Right atrium auricular region (tissue), 2 donors: ENCODE measurements around the gene ARRDC4. TPM values are rescaled to one million over a fixed set of nuclear protein-coding genes. Genes with fewer than 3 reads are reported as not detected.

ENCODE experiments used
- DNase-seq: peaks from one replicate; pipeline ENCODE4 v3.0.0-alpha.2; 2019; ENCODE audit warnings: low spot score
- H3K27ac ChIP-seq, 2 donors: fragments of 200-600 bp; sonication (generic); 1 replicate in 1 of 2; 2 replicates in 1 of 2; pipeline ENCODE4 v1.5.1; 2016 to 2019
- H3K27me3 ChIP-seq, 2 donors: fragments of 200-600 bp; sonication (generic); one replicate each; pipeline versions ENCODE4 v1.5.1 to v1.6.0; 2017 to 2019
- H3K36me3 ChIP-seq: fragments of 200-600 bp; sonication (generic); one replicate; pipeline ENCODE4 v1.5.1; 2016
- H3K4me1 ChIP-seq, 2 donors: fragments of 200-600 bp; sonication (generic); one replicate each; pipeline versions ENCODE4 v1.5.1 to v1.6.0; 2017 to 2019
- H3K4me3 ChIP-seq, 2 donors: fragments of 200-600 bp; sonication (generic); 1 replicate in 1 of 2; 2 replicates in 1 of 2; pipeline ENCODE4 v1.5.1; 2017 to 2019; ENCODE audit warnings: mild to moderate bottlenecking in 1 of 2, moderate library complexity in 1 of 2
- H3K9me3 ChIP-seq, 2 donors: fragments of 200-600 bp; sonication (generic); one replicate each; pipeline ENCODE4 v1.5.1; 2019
- total RNA-seq, 2 donors: library from RNA; depleted of rRNA; stranded (reverse); fragments of >200 nt; gene quantifications; one replicate each; pipeline ENCODE4 v1.1.0, GENCODE V29; 2016
- TF ChIP-seq, protein P1 (sequence below), 2 donors: fragments of 200-600 bp; sonication (generic); IDR thresholded peaks; one replicate each; pipeline ENCODE4 v1.5.1; 2019; ENCODE audit warnings: antibody characterized with exemption in 2 of 2

Gene ARRDC4
- total RNA-seq, 2 donors from 2014 or later: 17.2 to 34.9 TPM

DNA sequence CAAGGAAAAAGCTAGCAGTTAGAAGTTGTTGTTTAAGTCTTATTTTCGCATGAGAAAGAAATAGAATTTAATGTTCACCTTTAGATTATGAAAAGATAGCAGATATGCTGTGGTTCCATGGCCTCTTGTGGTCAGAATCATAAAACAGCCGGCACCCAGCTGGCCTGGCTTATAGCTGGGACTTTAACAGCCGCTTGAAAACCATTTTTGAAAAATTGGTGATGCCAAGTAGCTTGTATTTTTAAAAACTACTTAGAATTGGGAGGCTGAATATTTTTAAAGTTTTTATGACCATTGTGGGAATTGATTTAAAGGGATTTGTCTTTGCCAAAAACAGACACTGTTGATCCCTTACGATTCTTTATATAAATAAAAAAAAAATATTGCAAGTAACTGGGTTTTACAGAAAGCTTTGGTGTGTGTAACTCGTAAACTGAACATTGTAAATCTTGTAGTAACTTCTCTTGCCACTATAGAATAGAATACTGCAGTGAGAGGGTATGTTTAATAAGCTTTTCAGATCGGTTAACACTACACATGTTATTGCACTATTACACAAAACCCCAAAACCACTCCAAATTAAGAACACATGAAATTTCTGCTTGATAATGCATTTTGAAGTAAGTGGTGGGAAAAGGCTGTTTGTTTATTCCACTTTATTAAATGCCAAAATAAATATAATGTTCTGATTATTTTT lies 6.6 kb downstream of the ARRDC4 start:
- H3K36me3 ChIP-seq: peaks cover 63% of the 10 kb centered on the region
- TF ChIP-seq, protein P1, sequence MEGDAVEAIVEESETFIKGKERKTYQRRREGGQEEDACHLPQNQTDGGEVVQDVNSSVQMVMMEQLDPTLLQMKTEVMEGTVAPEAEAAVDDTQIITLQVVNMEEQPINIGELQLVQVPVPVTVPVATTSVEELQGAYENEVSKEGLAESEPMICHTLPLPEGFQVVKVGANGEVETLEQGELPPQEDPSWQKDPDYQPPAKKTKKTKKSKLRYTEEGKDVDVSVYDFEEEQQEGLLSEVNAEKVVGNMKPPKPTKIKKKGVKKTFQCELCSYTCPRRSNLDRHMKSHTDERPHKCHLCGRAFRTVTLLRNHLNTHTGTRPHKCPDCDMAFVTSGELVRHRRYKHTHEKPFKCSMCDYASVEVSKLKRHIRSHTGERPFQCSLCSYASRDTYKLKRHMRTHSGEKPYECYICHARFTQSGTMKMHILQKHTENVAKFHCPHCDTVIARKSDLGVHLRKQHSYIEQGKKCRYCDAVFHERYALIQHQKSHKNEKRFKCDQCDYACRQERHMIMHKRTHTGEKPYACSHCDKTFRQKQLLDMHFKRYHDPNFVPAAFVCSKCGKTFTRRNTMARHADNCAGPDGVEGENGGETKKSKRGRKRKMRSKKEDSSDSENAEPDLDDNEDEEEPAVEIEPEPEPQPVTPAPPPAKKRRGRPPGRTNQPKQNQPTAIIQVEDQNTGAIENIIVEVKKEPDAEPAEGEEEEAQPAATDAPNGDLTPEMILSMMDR (IDR thresholded peaks at IDR 0.05): no peak

DNA sequence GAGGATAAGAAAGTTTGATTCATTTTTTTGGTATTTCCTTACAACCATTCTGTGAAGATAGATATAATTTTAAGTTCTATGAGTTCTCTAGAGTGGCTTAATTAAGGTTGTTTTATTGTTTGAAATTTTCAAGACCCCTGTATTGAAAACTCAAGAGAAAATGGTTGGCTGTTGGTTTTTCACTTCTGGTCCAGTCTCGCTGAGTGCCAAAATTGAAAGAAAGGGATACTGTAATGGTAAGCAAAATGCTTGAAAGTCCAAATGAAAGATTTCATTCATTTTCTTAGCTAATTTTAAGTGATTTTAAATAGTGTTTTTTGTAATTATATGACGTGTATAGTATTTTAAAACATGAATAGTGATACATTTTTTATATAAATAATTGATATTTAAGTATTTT lies 7.4 kb downstream of the ARRDC4 start:
- Histone ChIP-seq H3K4me3 (no peak overlapping the region), H3K4me1 (peaks cover 0 to 24% of the 10 kb centered on the region in 2 donors), H3K36me3 (peaks cover 71% of the 10 kb centered on the region), H3K9me3 (no peaks in the 10 kb centered on the region), H3K27ac (no peak overlapping the region), H3K27me3 (no peaks in the 10 kb centered on the region)
- TF ChIP-seq, protein P1 (IDR thresholded peaks at IDR 0.05): no peak
- DNase-seq: no peak

More for the DNA sequence above, 6.6 kb downstream of the ARRDC4 start:
- no peak overlapping the region for H3K27ac ChIP-seq
- H3K4me3 ChIP-seq: no peak overlapping the region
- no peak for DNase-seq
- no peaks in the 10 kb centered on the region for H3K27me3 ChIP-seq
- H3K4me1 ChIP-seq: peaks cover 0 to 27% of the 10 kb centered on the region in 2 donors
- H3K9me3 ChIP-seq: no peaks in the 10 kb centered on the region

DNA sequence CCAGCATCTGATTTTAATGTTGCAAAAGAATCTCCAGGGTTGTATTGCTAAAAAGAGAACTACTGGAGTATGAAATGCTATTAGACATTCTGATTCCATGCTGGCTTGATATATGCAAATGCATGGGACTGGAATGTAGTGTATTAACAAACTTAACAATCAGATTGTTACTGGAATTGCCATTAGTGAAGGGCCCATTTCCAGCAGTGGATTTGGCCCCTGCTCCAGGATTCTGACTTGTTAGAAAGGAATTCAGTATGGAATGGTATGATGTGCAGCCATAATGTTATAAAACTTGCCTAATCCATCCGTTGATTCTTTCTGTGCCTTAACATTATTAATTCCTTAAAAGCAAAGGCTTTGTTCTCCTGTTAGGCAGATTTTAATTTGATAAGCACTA lies 7.9 kb downstream of the ARRDC4 start:
- TF ChIP-seq, protein P1 (IDR thresholded peaks at IDR 0.05): no peak
- DNase-seq: no peak
- Histone ChIP-seq H3K27me3 (no peaks in the 10 kb centered on the region), H3K36me3 (peaks cover 71% of the 10 kb centered on the region), H3K27ac (no peak overlapping the region), H3K4me3 (no peak overlapping the region), H3K9me3 (no peaks in the 10 kb centered on the region), H3K4me1 (peaks cover 0 to 23% of the 10 kb centered on the region in 2 donors)

DNA sequence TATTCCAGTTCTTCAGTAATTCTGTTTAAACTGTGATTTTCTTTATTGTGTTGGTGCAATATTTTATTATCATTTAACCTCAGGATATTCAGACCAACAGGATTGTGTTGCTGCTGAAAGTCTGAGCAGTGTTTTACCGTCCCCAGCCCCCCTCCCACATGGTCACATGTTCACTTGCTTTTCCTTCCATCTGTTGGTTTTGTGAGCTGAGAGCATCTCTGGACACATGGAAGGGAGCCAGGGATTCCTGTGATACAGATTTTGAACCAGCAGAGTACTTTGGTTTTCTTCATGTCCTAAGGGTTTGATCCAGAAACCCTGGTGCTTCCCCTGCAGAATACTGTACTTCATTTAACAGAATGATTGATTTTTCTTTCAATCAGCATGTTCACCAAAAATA lies 11.9 kb downstream of the ARRDC4 start:
- H3K36me3 ChIP-seq: peaks cover 65% of the 10 kb centered on the region
- peaks cover 0 to 1% of the 10 kb centered on the region in 2 donors for H3K4me1 ChIP-seq
- H3K4me3 ChIP-seq: no peak overlapping the region
- no peak overlapping the region for H3K27ac ChIP-seq
- H3K27me3 ChIP-seq: no peaks in the 10 kb centered on the region
- H3K9me3 ChIP-seq: no peaks in the 10 kb centered on the region
- no peak for DNase-seq
- TF ChIP-seq, protein P1 (IDR thresholded peaks at IDR 0.05): no peak

DNA sequence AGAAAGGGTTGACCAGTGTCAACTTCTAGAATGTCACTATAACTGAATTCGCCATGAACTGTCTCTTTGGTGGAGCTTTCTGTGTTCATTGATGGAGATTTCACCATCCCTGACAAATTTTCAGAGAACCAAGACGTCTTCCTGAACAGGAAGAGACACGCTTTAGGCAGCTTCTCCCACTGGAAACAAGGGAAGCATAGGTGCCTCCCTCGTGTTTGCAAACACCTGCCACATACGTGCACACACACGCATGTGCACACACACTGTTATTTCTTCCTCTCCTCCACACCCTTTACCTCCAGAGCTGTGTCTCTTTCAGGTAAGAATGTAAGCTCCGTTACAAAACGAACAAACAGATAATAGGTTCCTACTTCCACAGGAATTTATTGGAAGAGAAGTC lies 15.6 kb downstream of the ARRDC4 start:
- Histone ChIP-seq H3K4me3 (no peak overlapping the region), H3K27ac (no peak overlapping the region), H3K36me3 (peaks cover 30% of the 10 kb centered on the region), H3K9me3 (no peaks in the 10 kb centered on the region), H3K27me3 (no peaks in the 10 kb centered on the region), H3K4me1 (peaks cover 0 to 4% of the 10 kb centered on the region in 2 donors)
- no peak for DNase-seq
- TF ChIP-seq, protein P1 (IDR thresholded peaks at IDR 0.05): no peak
